Measurements from ENCODE around the gene PIBF1.
A peak's percentile ranks its signal among the peaks of the same experiment; 100 is the strongest.
"Not testable (repeated sequence)": the region's sequence is repeated elsewhere in the genome, so short reads cannot be mapped to it uniquely, and the experiment has no call there.

The PIBF1 gene

GRCh38 chr13:72823724-72824123 lies 41.8 kb downstream of the PIBF1 start:
- DNase-seq, result no peak

- DNase-seq, result no peak
Observed at GRCh38 chr13:72834601-72835000, 52.7 kb downstream of the PIBF1 start.

- DNase-seq, result peak; percentile 39 to 58
Observed at GRCh38 chr13:72839831-72840426, 58.0 kb downstream of the PIBF1 start.

GRCh38 chr13:72842991-72843390 lies 61.1 kb downstream of the PIBF1 start:
- no peak for DNase-seq

- not testable (repeated sequence) for DNase-seq
Observed at GRCh38 chr13:72845148-72845547, 63.2 kb downstream of the PIBF1 start.

- no peak for DNase-seq
Observed at GRCh38 chr13:72849571-72849970, 67.6 kb downstream of the PIBF1 start.

- DNase-seq, result no peak
Observed at GRCh38 chr13:72850959-72851677, 69.2 kb downstream of the PIBF1 start.

- no peak for DNase-seq
Observed at GRCh38 chr13:72851678-72852014, 69.7 kb downstream of the PIBF1 start.

GRCh38 chr13:72852207-72852606 lies 70.3 kb downstream of the PIBF1 start:
- no peak for DNase-seq

GRCh38 chr13:72853000-72853399 lies 71.1 kb downstream of the PIBF1 start:
- DNase-seq, result no peak

GRCh38 chr13:72864142-72865011 lies 82.4 kb downstream of the PIBF1 start:
- DNase-seq, result no peak

- no peak for DNase-seq
Observed at GRCh38 chr13:72868229-72868628, 86.3 kb downstream of the PIBF1 start.

GRCh38 chr13:72875233-72875632 lies 93.3 kb downstream of the PIBF1 start:
- DNase-seq, result no peak

- DNase-seq, result no peak
Observed at GRCh38 chr13:72884101-72884500, 102.2 kb downstream of the PIBF1 start.

- no peak for DNase-seq
Observed at GRCh38 chr13:72886272-72887067, 104.5 kb downstream of the PIBF1 start.

GRCh38 chr13:72889495-72889894 lies 107.6 kb downstream of the PIBF1 start:
- no peak for DNase-seq

- no peak for DNase-seq
Observed at GRCh38 chr13:72890546-72890945, 108.6 kb downstream of the PIBF1 start.

GRCh38 chr13:72891423-72891822 lies 109.5 kb downstream of the PIBF1 start:
- no peak for DNase-seq

GRCh38 chr13:72896869-72897268 lies 114.9 kb downstream of the PIBF1 start:
- no peak for DNase-seq

- not testable (repeated sequence) for DNase-seq
Observed at GRCh38 chr13:72901546-72901945, 119.6 kb downstream of the PIBF1 start.

GRCh38 chr13:72908416-72908815 lies 126.5 kb downstream of the PIBF1 start:
- no peak for DNase-seq

- DNase-seq, result no peak
Observed at GRCh38 chr13:72911981-72912380, 130.0 kb downstream of the PIBF1 start.

GRCh38 chr13:72920097-72920496 lies 138.2 kb downstream of the PIBF1 start:
- no peak for DNase-seq
